KOPT-K1 (cell line): Measurements from ENCODE around the gene CFAP119.

Experiments
- H3K27ac ChIP-seq: fragments of 200-600 bp; sonication (generic); 2 replicates; pipeline ENCODE4 v1.5.1; 2016; ENCODE audit warnings: antibody characterized with exemption, mild to moderate bottlenecking, low read depth, low read length; ENCODE audit not compliant: poor library complexity, severe bottlenecking
- H3K36me3 ChIP-seq: fragments of 200-600 bp; sonication (generic); 2 replicates; pipeline ENCODE4 v1.5.1; 2017; ENCODE audit warnings: antibody characterized with exemption, mild to moderate bottlenecking, low read length, moderate library complexity; ENCODE audit not compliant: insufficient read depth
- H3K9me3 ChIP-seq: fragments of 200-600 bp; sonication (generic); 2 replicates; pipeline ENCODE4 v1.5.1; 2017; ENCODE audit warnings: antibody characterized with exemption, low read length, mild to moderate bottlenecking; ENCODE audit not compliant: insufficient read depth, poor library complexity, severe bottlenecking

Gene CFAP119

GRCh38 chr16:30757316-30757715, 4.5 kb downstream of the CFAP119 start:
- Histone ChIP-seq H3K36me3 (peaks cover 68% of the 10 kb centered on the region), H3K9me3 (no peaks in the 10 kb centered on the region), H3K27ac (no peak overlapping the region)

DNA sequence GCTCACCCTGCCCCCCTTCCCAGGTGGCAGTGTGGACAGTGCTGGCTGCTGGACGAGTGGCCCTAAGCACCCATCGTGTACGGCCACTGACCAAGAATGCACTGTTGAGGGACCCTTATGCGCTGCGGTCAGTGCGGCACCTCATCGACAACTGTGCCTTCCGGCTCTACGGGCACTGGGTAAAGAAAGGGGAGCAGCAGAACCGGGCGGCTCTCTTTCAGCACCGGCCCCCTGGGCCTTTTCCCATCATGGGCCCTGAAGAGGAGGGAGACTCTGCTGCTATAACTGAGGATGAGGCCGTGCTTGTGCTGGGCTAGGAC, 5.1 kb downstream of the CFAP119 start:
- H3K9me3 ChIP-seq = no peaks in the 10 kb centered on the region
- peaks cover 72% of the 10 kb centered on the region for H3K36me3 ChIP-seq
- no peak overlapping the region for H3K27ac ChIP-seq

GRCh38 chr16:30755955-30756780, 5.7 kb downstream of the CFAP119 start:
- no peaks in the 10 kb centered on the region for H3K9me3 ChIP-seq

GRCh38 chr16:30753596-30753995, 8.3 kb downstream of the CFAP119 start:
- H3K9me3 ChIP-seq = no peaks in the 10 kb centered on the region
- H3K27ac ChIP-seq = no peak overlapping the region
- peaks cover 75% of the 10 kb centered on the region for H3K36me3 ChIP-seq

More at GRCh38 chr16:30755955-30756780, 5.7 kb downstream of the CFAP119 start:
- Histone ChIP-seq H3K36me3 (peaks cover 77% of the 10 kb centered on the region), H3K27ac (no peak overlapping the region)

DNA sequence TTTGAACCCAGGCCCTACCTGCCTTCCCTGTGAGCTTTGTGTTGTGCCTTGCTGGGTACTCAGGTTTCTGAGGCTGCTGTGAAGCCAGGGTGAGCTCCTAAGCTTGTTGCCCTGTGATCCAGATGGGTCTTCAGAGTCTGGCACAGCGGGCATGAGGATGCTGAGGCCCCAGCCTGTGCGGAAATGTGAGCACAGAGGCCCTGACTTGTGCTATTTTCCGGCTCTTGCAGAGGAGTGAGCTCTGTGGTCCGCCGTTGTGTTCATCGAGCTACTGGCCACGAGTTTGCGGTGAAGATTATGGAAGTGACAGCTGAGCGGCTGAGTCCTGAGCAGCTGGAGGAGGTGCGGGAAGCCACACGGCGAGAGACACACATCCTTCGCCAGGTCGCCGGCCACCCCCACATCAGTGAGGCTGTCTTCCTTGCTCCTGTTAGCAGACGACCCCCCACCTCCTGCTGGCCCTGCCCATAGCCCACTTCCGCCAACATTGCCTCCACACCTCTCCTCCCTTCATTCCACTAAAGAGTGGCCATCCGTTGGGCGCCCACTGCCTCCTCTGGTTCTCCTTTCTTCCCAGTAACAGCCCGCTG, 10.9 kb downstream of the CFAP119 start:
- Histone ChIP-seq H3K9me3 (no peaks in the 10 kb centered on the region), H3K27ac (no peak overlapping the region), H3K36me3 (peaks cover 55% of the 10 kb centered on the region)

- no peak overlapping the region for H3K27ac ChIP-seq
- H3K9me3 ChIP-seq = no peaks in the 10 kb centered on the region
- H3K36me3 ChIP-seq = peaks cover 49% of the 10 kb centered on the region
Observed at GRCh38 chr16:30750201-30750600, 11.7 kb downstream of the CFAP119 start.

GRCh38 chr16:30748634-30749445, 13.0 kb downstream of the CFAP119 start:
- no peaks in the 10 kb centered on the region for H3K9me3 ChIP-seq
- peak overlapping the region; percentile 60 for H3K27ac ChIP-seq
- peaks cover 49% of the 10 kb centered on the region for H3K36me3 ChIP-seq

DNA sequence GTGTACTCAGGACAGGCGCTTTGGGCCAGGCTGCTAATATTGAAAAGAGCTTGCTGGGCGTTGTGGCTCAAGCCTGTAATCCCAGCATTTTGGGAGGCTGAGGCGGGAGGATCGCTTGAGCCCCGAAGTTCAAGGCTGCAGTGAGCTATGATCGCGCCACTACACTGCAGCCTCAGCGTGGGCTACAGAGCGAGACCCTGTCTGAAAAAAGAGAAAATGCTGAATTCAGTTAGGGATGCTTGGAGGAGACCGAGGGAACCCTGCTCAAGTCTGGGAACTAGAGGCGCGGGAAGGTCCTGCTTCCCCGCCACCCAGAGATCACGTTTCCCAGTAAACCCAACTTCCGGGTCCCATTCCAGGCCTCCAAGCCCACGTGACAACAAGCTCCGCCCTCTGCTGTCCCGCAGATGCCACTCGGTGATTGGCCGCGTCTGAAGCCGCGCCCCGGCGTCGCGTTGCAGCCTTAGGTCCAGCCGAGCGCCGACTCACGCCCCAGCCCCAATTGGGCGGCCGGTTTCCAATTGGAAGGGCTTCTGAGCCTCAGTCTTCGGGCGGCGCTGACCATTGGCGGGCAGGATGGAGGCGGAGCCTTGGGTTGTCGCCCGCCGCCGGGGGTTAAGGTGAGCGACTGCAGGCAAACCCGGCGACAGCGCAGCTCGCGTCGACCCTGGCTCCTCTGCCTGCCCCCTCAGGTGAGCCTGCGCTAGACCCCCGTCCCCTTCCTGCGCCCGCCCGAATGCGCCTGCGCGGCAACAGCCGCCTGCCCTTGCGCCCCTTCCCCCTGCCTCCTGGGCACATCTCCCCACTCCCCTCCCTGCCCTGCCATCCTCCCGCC, 13.8 kb downstream of the CFAP119 start, which contains the start of gene PHKG2:
TSS of gene PHKG2 (plus strand) at position 627 of the 835 bp plus-strand sequence. CDS start 396 bp downstream, outside the sequence.
- peaks cover 49% of the 10 kb centered on the region for H3K36me3 ChIP-seq
- peak within 1 kb of the TSS; percentile 60 for H3K27ac ChIP-seq
- H3K9me3 ChIP-seq = no peaks in the 10 kb centered on the region

- peaks cover 49% of the 10 kb centered on the region for H3K36me3 ChIP-seq
- H3K27ac ChIP-seq = peak overlapping the region; percentile 60
- H3K9me3 ChIP-seq = no peaks in the 10 kb centered on the region
Observed at GRCh38 chr16:30747331-30747730, 14.5 kb downstream of the CFAP119 start.

DNA sequence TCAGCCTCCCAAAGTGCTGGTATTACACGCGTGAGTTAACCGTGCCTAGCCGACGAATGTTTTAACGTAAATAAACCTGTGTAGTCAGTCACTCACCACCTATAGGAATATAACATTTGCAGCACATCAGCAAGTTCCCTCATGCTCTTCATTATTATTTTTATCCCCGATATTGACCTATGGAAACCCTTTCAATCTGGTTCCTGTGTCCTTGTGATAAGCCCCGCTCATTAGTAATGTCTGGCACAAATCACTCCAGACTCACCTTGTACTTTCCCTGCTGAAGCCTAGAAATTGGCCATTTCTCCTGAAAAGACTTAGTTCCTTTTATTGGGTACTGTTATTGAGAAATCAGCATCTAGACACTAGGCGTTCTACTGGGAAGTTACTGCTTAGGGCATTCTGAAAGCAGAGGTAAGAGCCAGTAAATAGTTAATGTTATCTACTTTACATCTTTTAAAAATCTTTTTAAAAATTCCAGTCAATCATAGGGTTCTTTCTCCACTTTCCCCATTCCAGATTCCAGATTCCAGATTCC, 15.2 kb downstream of the CFAP119 start:
- Histone ChIP-seq H3K9me3 (no peaks in the 10 kb centered on the region), H3K36me3 (peaks cover 52% of the 10 kb centered on the region), H3K27ac (no peak overlapping the region)

DNA sequence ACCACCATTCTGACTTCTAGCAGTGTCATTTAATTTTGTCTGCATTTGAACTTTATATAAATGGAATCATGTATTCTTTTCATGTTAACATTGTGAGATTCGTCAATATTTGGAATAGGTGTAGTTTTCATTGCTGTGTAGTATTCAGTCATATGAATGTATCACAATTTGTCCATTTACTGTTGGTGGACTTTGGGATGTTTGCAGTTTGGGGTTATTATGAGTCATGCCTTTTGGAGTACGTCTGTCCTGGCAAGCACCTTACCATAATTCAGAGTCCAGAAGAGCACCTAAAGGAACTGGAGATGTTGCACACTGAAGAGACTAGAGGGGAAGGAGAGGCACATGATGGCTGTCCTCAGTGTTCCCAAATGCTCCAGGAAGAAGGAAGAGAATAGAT, 16.8 kb downstream of the CFAP119 start:
- Histone ChIP-seq H3K27ac (no peak overlapping the region), H3K36me3 (peaks cover 53% of the 10 kb centered on the region), H3K9me3 (no peaks in the 10 kb centered on the region)

- Histone ChIP-seq H3K9me3 (no peaks in the 10 kb centered on the region), H3K27ac (no peak overlapping the region), H3K36me3 (peaks cover 62% of the 10 kb centered on the region)
Observed at GRCh38 chr16:30744183-30744582, 17.7 kb downstream of the CFAP119 start.

- H3K36me3 ChIP-seq = peaks cover 67% of the 10 kb centered on the region
Observed at GRCh38 chr16:30743716-30744115, 18.1 kb downstream of the CFAP119 start.

DNA sequence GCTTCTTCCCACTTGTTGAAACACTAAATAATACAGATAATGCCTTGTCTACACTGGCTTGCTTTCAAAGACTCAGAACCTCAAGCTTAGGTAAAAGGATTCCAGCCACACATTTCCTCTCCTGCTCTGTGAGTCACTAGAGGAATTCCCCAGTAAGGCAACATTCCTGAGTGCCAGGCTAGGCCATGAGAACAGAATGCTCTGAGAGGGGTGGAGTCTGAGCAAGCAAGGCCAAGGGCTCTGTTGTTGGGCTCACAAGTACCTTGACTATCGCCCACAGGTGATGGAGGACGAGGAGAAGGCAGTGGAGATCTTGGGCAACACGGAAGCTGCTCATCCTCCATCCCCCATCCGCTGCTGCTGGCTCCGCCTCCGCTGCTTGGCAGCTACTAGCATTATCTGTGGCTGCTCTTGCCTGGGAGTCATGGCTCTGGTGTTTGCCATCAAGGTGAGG, 20.4 kb downstream of the CFAP119 start:
- no peak overlapping the region for H3K27ac ChIP-seq
- H3K36me3 ChIP-seq = peaks cover 89% of the 10 kb centered on the region
- no peaks in the 10 kb centered on the region for H3K9me3 ChIP-seq

More at GRCh38 chr16:30743716-30744115, 18.1 kb downstream of the CFAP119 start:
- Histone ChIP-seq H3K9me3 (no peaks in the 10 kb centered on the region), H3K27ac (no peak overlapping the region)
